ENCODE data around the gene ZNF22. TPM values are rescaled to one million over a fixed set of nuclear protein-coding genes. Genes with fewer than 3 reads are reported as not detected.
A peak's percentile ranks its signal among the peaks of the same experiment; 100 is the strongest.

ZNF22 gene
- total and polyA plus RNA-seq, 2 of the 4 experiments (the other 2 are of a cell fraction), result 10.6 to 12.4 TPM

- peaks cover 3% of the 10 kb centered on the region; the same call in 1 of the 2 replicates for H3K36me3 ChIP-seq (ENCODE audit: control insufficient read depth, insufficient read depth, low read length)
- in situ Hi-C loops (cut with MboI; ENCODE audit: low sequenced_read_pairs), result loop anchor here (25.0 kb wide), 4 partner anchors 1015 to 1860 kb away; partner anchors contain the start of genes CSGALNACT2 and HNRNPF
- H4K20me1 ChIP-seq (ENCODE audit: insufficient read depth, low read length), result no peaks in the 10 kb centered on the region
- H2BK120ac ChIP-seq (ENCODE audit: low read depth, low read length), result peak overlapping the region; percentile 97
- H2BK15ac ChIP-seq (ENCODE audit: low read depth, low read length), result peak overlapping the region; percentile 95; the same call in 2 of the 3 replicates
- peak overlapping the region; percentile 96 for H3K18ac ChIP-seq (ENCODE audit: low read depth, low read length)
- H4K91ac ChIP-seq (ENCODE audit: insufficient read depth, low read depth, low read length), result peak overlapping the region; percentile 96; the same call in 1 of the 2 replicates
- H2AK9ac ChIP-seq (replicated peaks; ENCODE audit: low read depth, low read length, poor library complexity), result no peak overlapping the region
- DNase-seq (no peak), ATAC-seq (ENCODE audit: low read depth) (no peak)
- no peaks in the 10 kb centered on the region for H3K27me3 ChIP-seq (ENCODE audit: control insufficient read depth, insufficient read depth, low read length)
- intact Hi-C loops (cut with micrococcal nuclease), result no loop called here
- peak overlapping the region; percentile 98 for H2BK5ac ChIP-seq (ENCODE audit: low read depth, low read length, poor library complexity, severe bottlenecking)
- peak overlapping the region; percentile 42; the same call in 1 of the 2 replicates for H3K56ac ChIP-seq (ENCODE audit: extremely low read depth, insufficient read depth, low read length)
- no peak overlapping the region for H3K23ac ChIP-seq (ENCODE audit: low read depth, low read length)
- H2AFZ ChIP-seq (replicated peaks; ENCODE audit: low read length, poor library complexity), result no peak overlapping the region
- H3K4me1 ChIP-seq (ENCODE audit: control insufficient read depth, insufficient read depth, low read length), result peaks cover 47% of the 10 kb centered on the region
- peak overlapping the region; percentile 76; the same call in 1 of the 2 replicates for H3K27ac ChIP-seq (ENCODE audit: insufficient read depth, low read length)
- H4K8ac ChIP-seq (ENCODE audit: low read depth in 2 of 2, low read length in 2 of 2), result peak overlapping the region; percentile 92 to 96; a peak in 2 of 4 replicates
- peak overlapping the region; percentile 98 for H3K4ac ChIP-seq (ENCODE audit: low read depth, low read length)
- WGBS, 2 experiments (ENCODE audit: extremely low coverage in 2 of 2, insufficient read length in 1 of 2), result 100% methylated on average over 1 of the region's 6 CpGs; no CpG with 5 or more reads in 1 of the 2 experiments
- ChIA-PET CTCF (no interaction called here), POLR2A (ENCODE audit: unreplicated experiment) (no interaction called here)
- H3K9me3 ChIP-seq (ENCODE audit: control insufficient read depth, insufficient read depth, low read length), result no peaks in the 10 kb centered on the region
- 0 out of 2 replicates have a peak overlapping the region, but pooled peaks have one; percentile 47 for H3K9ac ChIP-seq (ENCODE audit: low read depth, low read length)
- peak overlapping the region; percentile 97 for H4K5ac ChIP-seq (ENCODE audit: low read depth, low read length)
- BruUV-seq (replicated peaks), result no TSS peak
- peaks cover 7 to 22% of the 10 kb centered on the region in 2 experiments for H3K79me1 ChIP-seq (ENCODE audit: low read depth in 1 of 2, low read length in 2 of 2)
- 0 out of 2 replicates have a peak overlapping the region, but pooled peaks have one; percentile 81 for H2BK20ac ChIP-seq (ENCODE audit: low read depth, low read length)
- no peak overlapping the region for H3K4me3 ChIP-seq (ENCODE audit: insufficient read depth, low read depth, low read length)
- no peak overlapping the region for H3K4me2 ChIP-seq (ENCODE audit: low read depth, low read length)
- peak overlapping the region; percentile 95 for H3K14ac ChIP-seq (replicated peaks; ENCODE audit: low read depth, low read length)
- dilution Hi-C loops (cut with HindIII; ENCODE audit: low sequenced_read_pairs, unreplicated experiment), result no loop called here
- TF ChIP-seq RFX5 (IDR thresholded peaks at IDR 0.05; ENCODE audit: low read depth, low read length), result no peak
- TF ChIP-seq USF2 (IDR thresholded peaks at IDR 0.05; ENCODE audit: low read depth, low read length), result no peak
- TF ChIP-seq MAFK (IDR thresholded peaks at IDR 0.05; ENCODE audit: low read depth, low read length), result no peak
- TF ChIP-seq RAD21 (IDR thresholded peaks at IDR 0.05; ENCODE audit: low read length), result no peak
- TF ChIP-seq MAZ (IDR thresholded peaks at IDR 0.05; ENCODE audit: borderline replicate concordance, low read depth, low read length), result no peak
- no peak for TF ChIP-seq CTCF (conservative IDR thresholded peaks at IDR 0.05; ENCODE audit: low read depth, low read length)
- TF ChIP-seq SMC3 (IDR thresholded peaks at IDR 0.05; ENCODE audit: low read depth, low read length), result no peak
- TF ChIP-seq CEBPB (IDR thresholded peaks at IDR 0.05; ENCODE audit: low read depth, low read length), result no peak
- no peak for TF ChIP-seq NFE2L2 (IDR thresholded peaks at IDR 0.05; ENCODE audit: low read depth, low read length)
- no peak for TF ChIP-seq RCOR1 (IDR thresholded peaks at IDR 0.05; ENCODE audit: insufficient replicate concordance, low read length)
- no peak for TF ChIP-seq CHD1 (IDR thresholded peaks at IDR 0.05; ENCODE audit: low read depth, low read length)
- TF ChIP-seq ELK1 (IDR thresholded peaks at IDR 0.05; ENCODE audit: borderline replicate concordance, low read depth, low read length), result no peak
- H3K9me1 ChIP-seq (ENCODE audit: insufficient read depth, low read length), result peaks cover 50% of the 10 kb centered on the region
- H2AK5ac ChIP-seq (ENCODE audit: low read depth, low read length), result peak overlapping the region; percentile 99
These were observed 3.5 kb upstream of the ZNF22 start for GRCh38 chr10:44997105-44997748.

All from IMR-90 (cell line).